ENCODE results near the gene LRRIQ4.

- TF ChIP-seq CTCF (conservative IDR thresholded peaks at IDR 0.05; ENCODE audit: low read length) (no peak), EZH2phosphoT487 (IDR thresholded peaks at IDR 0.05; ENCODE audit: borderline replicate concordance) (no peak)
These were observed 23.6 kb downstream of the LRRIQ4 start for GRCh38 chr3:169836078-169836941.

Measured in Loucy (cell line).